Hematopoietic multipotent progenitor cell treated with erythropoietin and hydrocortisone succinate and interleukin-3 and kit ligand, for 15 days (in vitro differentiated cells): ENCODE results near the gene MGLL.

Experiments
- DNase-seq: peaks from one replicate; pipeline ENCODE4 v3.0.0-alpha.2; 2015; ENCODE audit warnings: low spot score

Gene MGLL

GRCh38 chr3:127812151-127812550 is 10.2 kb downstream of the MGLL start:
- DNase-seq, result no peak

GRCh38 chr3:127811717-127812116 is 10.6 kb downstream of the MGLL start:
- no peak for DNase-seq

- no peak for DNase-seq
Measured at GRCh38 chr3:127809611-127810010, 12.7 kb downstream of the MGLL start.

GRCh38 chr3:127809211-127809610 is 13.1 kb downstream of the MGLL start:
- DNase-seq, result no peak

GRCh38 chr3:127808197-127808596 is 14.1 kb downstream of the MGLL start:
- DNase-seq, result no peak

- DNase-seq, result no peak
Measured at GRCh38 chr3:127805026-127805753, 17.1 kb downstream of the MGLL start.

- no peak for DNase-seq
Measured at GRCh38 chr3:127804141-127804540, 18.2 kb downstream of the MGLL start.

- DNase-seq, result no peak
Measured at GRCh38 chr3:127803619-127804018, 18.7 kb downstream of the MGLL start.

- DNase-seq, result no peak
Measured at GRCh38 chr3:127802606-127803005, 19.7 kb downstream of the MGLL start.

GRCh38 chr3:127801731-127802313 is 20.5 kb downstream of the MGLL start:
- DNase-seq, result no peak

- no peak for DNase-seq
Measured at GRCh38 chr3:127800508-127800907, 21.8 kb downstream of the MGLL start.

- no peak for DNase-seq
Measured at GRCh38 chr3:127799476-127800222, 22.7 kb downstream of the MGLL start.

GRCh38 chr3:127798716-127799115 is 23.6 kb downstream of the MGLL start:
- no peak for DNase-seq

- no peak for DNase-seq
Measured at GRCh38 chr3:127796831-127797150, 25.5 kb downstream of the MGLL start.

GRCh38 chr3:127796045-127796830 is 26.1 kb downstream of the MGLL start:
- DNase-seq, result no peak

GRCh38 chr3:127794972-127795371 is 27.3 kb downstream of the MGLL start:
- no peak for DNase-seq

GRCh38 chr3:127794402-127794801 is 27.9 kb downstream of the MGLL start:
- no peak for DNase-seq

- DNase-seq, result no peak
Measured at GRCh38 chr3:127792541-127793292, 29.6 kb downstream of the MGLL start.

GRCh38 chr3:127791221-127791913 is 30.9 kb downstream of the MGLL start:
- no peak for DNase-seq

- no peak for DNase-seq
Measured at GRCh38 chr3:127790882-127791183, 31.5 kb downstream of the MGLL start.
